Trophoblast cell (in vitro differentiated cells and primary cell): ENCODE data around the gene PPP2R2D.

Source experiments
- DNase-seq, 2 donors: peaks; one replicate each; pipeline ENCODE4 v3.0.0-alpha.2; 2016
- H2AFZ ChIP-seq: 2 replicates; pipeline ENCODE4 v1.6.1; 2013; ENCODE audit warnings: low read length, moderate library complexity, mild to moderate bottlenecking; ENCODE audit not compliant: insufficient read depth, poor library complexity
- H2AK5ac ChIP-seq: 2 replicates; pipeline ENCODE4 v1.6.1; 2013; ENCODE audit warnings: mild to moderate bottlenecking, low read length
- H2BK120ac ChIP-seq: 2 replicates; pipeline ENCODE4 v1.6.1; 2013; ENCODE audit warnings: low read length, mild to moderate bottlenecking, moderate library complexity; ENCODE audit not compliant: insufficient read depth, poor library complexity
- H2BK12ac ChIP-seq: 2 replicates; pipeline ENCODE4 v1.6.1; 2013; ENCODE audit warnings: mild to moderate bottlenecking, low read length, moderate library complexity
- H2BK5ac ChIP-seq: 2 replicates; pipeline ENCODE4 v1.6.1; 2013; ENCODE audit warnings: low read length, low read depth, moderate library complexity, mild to moderate bottlenecking; ENCODE audit not compliant: poor library complexity
- H3K14ac ChIP-seq: 2 replicates; pipeline ENCODE4 v1.6.1; 2013; ENCODE audit warnings: mild to moderate bottlenecking, low read length
- H3K18ac ChIP-seq: 2 replicates; pipeline ENCODE4 v1.6.1; 2013; ENCODE audit warnings: mild to moderate bottlenecking, low read length
- H3K23ac ChIP-seq: 2 replicates; pipeline ENCODE4 v1.6.1; 2013; ENCODE audit warnings: low read length
- H3K27ac ChIP-seq: 2 replicates; pipeline ENCODE4 v1.5.1; 2013; ENCODE audit warnings: low read depth, mild to moderate bottlenecking, inconsistent platforms, low read length, moderate library complexity
- H3K27me3 ChIP-seq: 2 replicates; pipeline ENCODE4 v1.6.1; 2013; ENCODE audit warnings: inconsistent platforms, mild to moderate bottlenecking, low read length, moderate library complexity; ENCODE audit not compliant: insufficient read depth
- H3K36me3 ChIP-seq, 2 experiments: 1 replicate in 1 of 2; 2 replicates in 1 of 2; pipeline ENCODE4 v1.6.1; 2013; ENCODE audit warnings: low read length in 2 of 2, mild to moderate bottlenecking in 2 of 2, moderate library complexity in 1 of 2; ENCODE audit not compliant: insufficient read depth in 2 of 2, control insufficient read depth in 1 of 2
- H3K4ac ChIP-seq: 2 replicates; pipeline ENCODE4 v1.6.1; 2013; ENCODE audit warnings: low read depth, mild to moderate bottlenecking, low read length, moderate library complexity
- H3K4me1 ChIP-seq, 2 experiments: 1 replicate in 1 of 2; 2 replicates in 1 of 2; pipeline ENCODE4 v1.6.1; 2013; ENCODE audit warnings: low read length in 2 of 2, mild to moderate bottlenecking in 2 of 2, moderate library complexity in 1 of 2; ENCODE audit not compliant: insufficient read depth in 2 of 2, control insufficient read depth in 1 of 2
- H3K4me2 ChIP-seq: 2 replicates; pipeline ENCODE4 v1.6.1; 2013; ENCODE audit warnings: inconsistent platforms, mild to moderate bottlenecking, low read length, moderate library complexity
- H3K4me3 ChIP-seq: 2 replicates; pipeline ENCODE4 v1.5.1; 2013; ENCODE audit warnings: mild to moderate bottlenecking, low read depth, low read length, inconsistent platforms
- H3K79me1 ChIP-seq: one replicate; pipeline ENCODE4 v1.6.1; 2013; ENCODE audit warnings: low read length
- H3K79me2 ChIP-seq: 2 replicates; pipeline ENCODE4 v1.6.1; 2013; ENCODE audit warnings: low read length, mild to moderate bottlenecking; ENCODE audit not compliant: control insufficient read depth, insufficient read depth, poor library complexity
- H3K9ac ChIP-seq: 2 replicates; pipeline ENCODE4 v1.6.1; 2013; ENCODE audit warnings: mild to moderate bottlenecking, low read length
- H3K9me3 ChIP-seq: 2 replicates; pipeline ENCODE4 v1.6.1; 2013; ENCODE audit warnings: low read depth, mild to moderate bottlenecking, control low read depth, inconsistent platforms, low read length; ENCODE audit not compliant: insufficient read depth
- H4K12ac ChIP-seq: 2 replicates; pipeline ENCODE4 v1.6.1; 2013; ENCODE audit warnings: low read depth, mild to moderate bottlenecking, low read length, moderate library complexity
- H4K8ac ChIP-seq: 2 replicates; pipeline ENCODE4 v1.6.1; 2013; ENCODE audit warnings: low read depth, mild to moderate bottlenecking, low read length, moderate library complexity
- H4K91ac ChIP-seq: one replicate; pipeline ENCODE4 v1.6.1; 2013; ENCODE audit warnings: low read depth, mild to moderate bottlenecking, low read length, moderate library complexity
- WGBS: extraction: QIAGEN DNeasy Blood & Tissue Kit; methylation state at CpG from one replicate; pipeline ENCODE4 v1.1.7; 2013; ENCODE audit warnings: missing lambda C conversion rate; ENCODE audit not compliant: insufficient read length, insufficient coverage; ENCODE audit errors: extremely low coverage; 5-methylcytosine and 5-hydroxymethylcytosine counted together

PPP2R2D gene

GRCh38 chr10:131933696-131934086 is 32.9 kb downstream of the PPP2R2D start:
- Histone ChIP-seq H3K9ac (no peak overlapping the region), H4K12ac (no peak overlapping the region), H2BK5ac (no peak overlapping the region), H3K36me3 (peaks cover 28 to 31% of the 10 kb centered on the region in 2 experiments), H3K79me1 (no peaks in the 10 kb centered on the region), H3K4ac (no peak overlapping the region), H3K27ac (no peak overlapping the region), H2AK5ac (no peak overlapping the region), H3K9me3 (peaks cover 4% of the 10 kb centered on the region), H4K8ac (no peak overlapping the region), H3K14ac (no peak overlapping the region), H3K23ac (no peak overlapping the region), H3K4me3 (no peak overlapping the region), H2BK12ac (no peak overlapping the region), H2BK120ac (no peak overlapping the region), H3K4me1 (peaks cover 12 to 13% of the 10 kb centered on the region in 2 experiments), H4K91ac (no peak overlapping the region), H2AFZ (no peak overlapping the region), H3K27me3 (no peaks in the 10 kb centered on the region), H3K18ac (no peak overlapping the region), H3K4me2 (no peak overlapping the region), H3K79me2 (peaks cover 19% of the 10 kb centered on the region)
- no CpG with 5 or more reads among the region's 2 CpGs for WGBS
- DNase-seq = no peak

- no peak for DNase-seq
- Histone ChIP-seq H2BK5ac (no peak overlapping the region), H3K79me2 (peaks cover 13% of the 10 kb centered on the region), H3K14ac (no peak overlapping the region), H4K8ac (no peak overlapping the region), H2BK12ac (no peak overlapping the region), H3K36me3 (peaks cover 33 to 37% of the 10 kb centered on the region in 2 experiments), H2AK5ac (no peak overlapping the region), H4K91ac (no peak overlapping the region), H2BK120ac (no peak overlapping the region), H3K27ac (no peak overlapping the region), H3K4ac (no peak overlapping the region), H3K9ac (no peak overlapping the region), H4K12ac (no peak overlapping the region), H3K27me3 (no peaks in the 10 kb centered on the region), H3K4me2 (no peak overlapping the region), H2AFZ (no peak overlapping the region), H3K9me3 (peaks cover 4% of the 10 kb centered on the region), H3K4me1 (peaks cover 3 to 4% of the 10 kb centered on the region in 2 experiments), H3K18ac (no peak overlapping the region), H3K79me1 (no peaks in the 10 kb centered on the region), H3K23ac (no peak overlapping the region), H3K4me3 (no peak overlapping the region)
- no CpG with 5 or more reads among the region's 8 CpGs for WGBS
Measured at GRCh38 chr10:131934769-131935168, 34.0 kb downstream of the PPP2R2D start.

- Histone ChIP-seq H3K23ac (no peak overlapping the region), H3K18ac (no peak overlapping the region), H2AK5ac (no peak overlapping the region), H2BK5ac (no peak overlapping the region), H3K27ac (no peak overlapping the region), H3K36me3 (peaks cover 33 to 37% of the 10 kb centered on the region in 2 experiments), H3K4me1 (peaks cover 3 to 4% of the 10 kb centered on the region in 2 experiments), H3K4me2 (no peak overlapping the region), H3K14ac (no peak overlapping the region), H3K9me3 (peaks cover 4% of the 10 kb centered on the region), H3K9ac (no peak overlapping the region), H3K27me3 (no peaks in the 10 kb centered on the region), H4K12ac (no peak overlapping the region), H2AFZ (no peak overlapping the region), H4K8ac (no peak overlapping the region), H3K4ac (no peak overlapping the region), H4K91ac (no peak overlapping the region), H2BK120ac (no peak overlapping the region), H3K4me3 (no peak overlapping the region), H3K79me2 (peaks cover 13% of the 10 kb centered on the region), H2BK12ac (no peak overlapping the region), H3K79me1 (no peaks in the 10 kb centered on the region)
- no CpG with 5 or more reads among the region's 1 CpG for WGBS
- no peak for DNase-seq
Measured at GRCh38 chr10:131935260-131935659, 34.5 kb downstream of the PPP2R2D start.

GRCh38 chr10:131936294-131936693 is 35.5 kb downstream of the PPP2R2D start:
- Histone ChIP-seq H3K4me2 (no peak overlapping the region), H4K91ac (no peak overlapping the region), H3K23ac (no peak overlapping the region), H3K79me2 (peaks cover 8% of the 10 kb centered on the region), H2BK5ac (no peak overlapping the region), H2AK5ac (no peak overlapping the region), H3K79me1 (no peaks in the 10 kb centered on the region), H3K9ac (no peak overlapping the region), H3K4me3 (no peak overlapping the region), H3K27ac (no peak overlapping the region), H3K4ac (no peak overlapping the region), H4K8ac (no peak overlapping the region), H3K4me1 (peaks cover 0 to 4% of the 10 kb centered on the region in 2 experiments), H3K36me3 (peaks cover 41 to 44% of the 10 kb centered on the region in 2 experiments), H3K9me3 (peaks cover 4% of the 10 kb centered on the region), H2BK12ac (no peak overlapping the region), H3K18ac (no peak overlapping the region), H4K12ac (no peak overlapping the region), H2AFZ (no peak overlapping the region), H3K14ac (no peak overlapping the region), H2BK120ac (no peak overlapping the region), H3K27me3 (no peaks in the 10 kb centered on the region)
- peak in 1 of 2 donors; percentile 52 for DNase-seq
- WGBS = no CpG with 5 or more reads among the region's 9 CpGs
